ENCODE data around the gene PPRC1.

Gene PPRC1

DNA sequence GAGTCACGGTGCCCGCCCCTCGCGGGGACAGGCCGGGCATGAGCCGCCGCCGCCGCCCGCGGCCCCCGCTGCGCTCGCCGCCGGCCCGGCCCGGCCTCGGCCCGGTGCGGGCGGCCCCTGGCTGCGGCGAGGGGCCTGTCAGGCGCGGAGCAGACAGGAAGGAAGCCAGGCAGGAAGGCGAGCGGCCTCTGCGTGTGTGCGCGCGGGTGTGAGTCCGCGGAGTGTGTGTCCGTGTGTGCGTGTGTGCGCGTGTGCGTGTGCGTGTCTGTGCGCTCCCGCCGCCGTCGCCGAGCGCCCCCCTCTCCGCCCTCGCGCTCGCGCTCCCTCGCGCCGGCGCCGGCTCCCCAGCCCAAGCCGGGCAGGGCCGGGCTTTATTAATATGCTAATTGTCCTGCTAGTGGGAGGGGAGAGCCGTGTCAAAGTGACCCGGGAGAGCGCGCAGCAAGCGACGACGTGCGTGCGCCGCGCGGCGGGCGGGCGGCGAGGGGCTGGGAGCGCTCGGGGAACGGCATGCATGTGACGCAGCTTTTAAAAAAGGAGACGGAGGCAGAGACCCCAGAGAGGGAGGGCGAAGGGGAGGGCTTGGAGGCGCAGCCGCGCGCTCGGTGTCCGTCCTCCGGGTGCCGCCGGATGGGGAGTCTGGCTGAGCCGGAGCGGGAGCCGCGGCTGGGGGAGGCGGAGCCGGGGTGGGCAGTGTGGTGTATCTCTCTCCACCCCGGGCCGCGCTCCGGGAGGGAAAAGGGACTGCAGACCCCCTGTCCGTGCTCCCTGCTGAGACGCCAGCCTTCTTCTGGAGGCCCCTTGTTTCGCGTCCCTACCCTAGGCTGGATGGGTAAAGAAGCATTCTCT, 12.5 kb upstream of the PPRC1 start, which contains the start of gene LDB1:
LDB1 (minus strand) TSS at position 227 of the 849 bp plus-strand sequence. CDS start 258 bp downstream, outside the sequence.
- H3K27ac ChIP-seq (ENCODE audit: low read depth, low read length, poor library complexity, severe bottlenecking): peak within 1 kb of the TSS; percentile 91

GRCh38 chr10:102120991-102121738, 11.7 kb upstream of the PPRC1 start:
- Histone ChIP-seq H3K9me3 (ENCODE audit: low read length) (no peaks in the 10 kb centered on the region), H3K9ac (ENCODE audit: low read length) (peak overlapping the region; percentile 95), H3K27ac (ENCODE audit: low read depth, low read length, poor library complexity, severe bottlenecking) (no peak overlapping the region), H3K9me2 (ENCODE audit: low read depth, low read length) (no peaks in the 10 kb centered on the region), H3K27me3 (ENCODE audit: insufficient read depth, low read length) (no peaks in the 10 kb centered on the region), H2AFZ (ENCODE audit: low read length) (no peak overlapping the region), H3K4me1 (ENCODE audit: insufficient read depth, low read length, severe bottlenecking) (peaks cover 36% of the 10 kb centered on the region), H4K20me1 (ENCODE audit: insufficient read depth, low read length) (no peaks in the 10 kb centered on the region), H3K36me3 (ENCODE audit: insufficient read depth, low read length) (no peaks in the 10 kb centered on the region), H3K4me2 (ENCODE audit: low read length) (peak overlapping the region; percentile 82), H3F3A (ENCODE audit: insufficient read depth, low read length) (no peaks in the 10 kb centered on the region), H3K79me2 (ENCODE audit: insufficient read depth, low read length) (no peaks in the 10 kb centered on the region), H3K4me3 (ENCODE audit: low read depth, low read length, poor library complexity, severe bottlenecking) (peak overlapping the region; percentile 93)
- TF ChIP-seq, protein P1, sequence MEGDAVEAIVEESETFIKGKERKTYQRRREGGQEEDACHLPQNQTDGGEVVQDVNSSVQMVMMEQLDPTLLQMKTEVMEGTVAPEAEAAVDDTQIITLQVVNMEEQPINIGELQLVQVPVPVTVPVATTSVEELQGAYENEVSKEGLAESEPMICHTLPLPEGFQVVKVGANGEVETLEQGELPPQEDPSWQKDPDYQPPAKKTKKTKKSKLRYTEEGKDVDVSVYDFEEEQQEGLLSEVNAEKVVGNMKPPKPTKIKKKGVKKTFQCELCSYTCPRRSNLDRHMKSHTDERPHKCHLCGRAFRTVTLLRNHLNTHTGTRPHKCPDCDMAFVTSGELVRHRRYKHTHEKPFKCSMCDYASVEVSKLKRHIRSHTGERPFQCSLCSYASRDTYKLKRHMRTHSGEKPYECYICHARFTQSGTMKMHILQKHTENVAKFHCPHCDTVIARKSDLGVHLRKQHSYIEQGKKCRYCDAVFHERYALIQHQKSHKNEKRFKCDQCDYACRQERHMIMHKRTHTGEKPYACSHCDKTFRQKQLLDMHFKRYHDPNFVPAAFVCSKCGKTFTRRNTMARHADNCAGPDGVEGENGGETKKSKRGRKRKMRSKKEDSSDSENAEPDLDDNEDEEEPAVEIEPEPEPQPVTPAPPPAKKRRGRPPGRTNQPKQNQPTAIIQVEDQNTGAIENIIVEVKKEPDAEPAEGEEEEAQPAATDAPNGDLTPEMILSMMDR (IDR thresholded peaks at IDR 0.05; ENCODE audit: low read length): no peak
- TF ChIP-seq EZH2 (IDR thresholded peaks at IDR 0.05; ENCODE audit: borderline replicate concordance, low read length): no peak

More for the DNA sequence above, 12.5 kb upstream of the PPRC1 start, which contains the start of gene LDB1:
- no peaks in the 10 kb centered on the region for H3K9me2 ChIP-seq (ENCODE audit: low read depth, low read length)
- peaks cover 4% of the 10 kb centered on the region; the same call in 1 of the 2 replicates for H3K79me2 ChIP-seq (ENCODE audit: insufficient read depth, low read length)
- no peaks in the 10 kb centered on the region for H3K36me3 ChIP-seq (ENCODE audit: insufficient read depth, low read length)
- peak within 1 kb of the TSS; percentile 82 for H3K4me2 ChIP-seq (ENCODE audit: low read length)
- peaks cover 44% of the 10 kb centered on the region for H3K4me1 ChIP-seq (ENCODE audit: insufficient read depth, low read length, severe bottlenecking)
- H3K4me3 ChIP-seq (ENCODE audit: low read depth, low read length, poor library complexity, severe bottlenecking): peak within 1 kb of the TSS; percentile 93
- H4K20me1 ChIP-seq (ENCODE audit: insufficient read depth, low read length): no peaks in the 10 kb centered on the region
- TF ChIP-seq EZH2 (IDR thresholded peaks at IDR 0.05; ENCODE audit: borderline replicate concordance, low read length): no peak
- TF ChIP-seq, protein P1 (IDR thresholded peaks at IDR 0.05; ENCODE audit: low read length): no peak; the same call in 1 of the 2 replicates
- no peaks in the 10 kb centered on the region for H3F3A ChIP-seq (ENCODE audit: insufficient read depth, low read length)
- no peak within 1 kb of the TSS for H2AFZ ChIP-seq (ENCODE audit: low read length)
- peak within 1 kb of the TSS; percentile 95 for H3K9ac ChIP-seq (ENCODE audit: low read length)
- no peaks in the 10 kb centered on the region for H3K9me3 ChIP-seq (ENCODE audit: low read length)
- H3K27me3 ChIP-seq (ENCODE audit: insufficient read depth, low read length): no peaks in the 10 kb centered on the region

DNA sequence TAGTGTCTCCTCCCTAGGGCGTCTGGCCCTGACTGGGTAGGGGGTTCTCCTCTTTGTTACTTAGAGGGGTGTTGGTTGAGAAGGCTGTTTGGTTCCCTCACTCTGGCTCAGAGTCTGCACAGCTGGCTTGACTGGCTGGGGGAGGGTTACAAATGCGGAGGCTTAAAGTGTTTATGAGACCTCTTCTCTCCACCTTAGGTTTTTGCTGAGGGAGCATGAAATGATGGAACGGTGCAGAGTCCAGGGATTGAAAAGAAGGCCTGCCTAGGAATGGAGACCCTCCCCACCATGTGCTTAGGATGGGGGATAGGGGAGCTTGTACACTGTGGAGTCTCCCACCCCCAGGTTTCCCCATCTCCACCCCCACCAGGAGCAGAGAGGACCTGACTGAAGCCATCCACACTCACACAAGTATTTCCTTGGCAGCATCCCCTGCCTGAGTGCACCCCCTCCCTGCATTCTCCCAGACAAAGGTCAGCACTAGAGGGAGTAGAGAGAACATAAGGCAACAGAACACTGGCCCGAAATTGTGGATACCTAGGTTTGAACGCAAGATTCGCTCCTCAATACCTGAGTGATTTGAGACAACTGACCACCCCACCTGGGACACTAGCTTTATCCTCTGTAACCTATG, 11.0 kb upstream of the PPRC1 start:
- TF ChIP-seq, protein P1 (IDR thresholded peaks at IDR 0.05; ENCODE audit: low read length): no peak
- TF ChIP-seq EZH2 (IDR thresholded peaks at IDR 0.05; ENCODE audit: borderline replicate concordance, low read length): no peak
- no peak overlapping the region for H3K9ac ChIP-seq (ENCODE audit: low read length)

More for the DNA sequence above, 11.0 kb upstream of the PPRC1 start:
- Histone ChIP-seq H3K4me1 (ENCODE audit: insufficient read depth, low read length, severe bottlenecking) (peaks cover 32% of the 10 kb centered on the region), H3K79me2 (ENCODE audit: insufficient read depth, low read length) (no peaks in the 10 kb centered on the region), H3K27me3 (ENCODE audit: insufficient read depth, low read length) (no peaks in the 10 kb centered on the region), H4K20me1 (ENCODE audit: insufficient read depth, low read length) (no peaks in the 10 kb centered on the region), H3K9me2 (ENCODE audit: low read depth, low read length) (no peaks in the 10 kb centered on the region), H3K36me3 (ENCODE audit: insufficient read depth, low read length) (no peaks in the 10 kb centered on the region), H3K4me2 (ENCODE audit: low read length) (no peak overlapping the region), H3K9me3 (ENCODE audit: low read length) (no peaks in the 10 kb centered on the region), H3F3A (ENCODE audit: insufficient read depth, low read length) (no peaks in the 10 kb centered on the region), H3K4me3 (ENCODE audit: low read depth, low read length, poor library complexity, severe bottlenecking) (no peak overlapping the region), H3K27ac (ENCODE audit: low read depth, low read length, poor library complexity, severe bottlenecking) (no peak overlapping the region), H2AFZ (ENCODE audit: low read length) (no peak overlapping the region)
